Naive thymus-derived CD4-positive, alpha-beta T cell (primary cell): Measurements from ENCODE around the gene MRTFA. TPM values are rescaled to one million over a fixed set of nuclear protein-coding genes. Genes with fewer than 3 reads are reported as not detected.
"Not testable (repeated sequence)": the region's sequence is repeated elsewhere in the genome, so short reads cannot be mapped to it uniquely, and the experiment has no call there.

Source experiments
- ATAC-seq: fragments of 150-1000 bp; cut with Tn5 transposase; 2 replicates; pipeline ENCODE4 v1.10.0; 2021; ENCODE audit warnings: mild to moderate bottlenecking, moderate library complexity
- CTCF ChIA-PET: fragments of 350-600 bp; sonication (Branson Sonifier 250); formaldehyde crosslinking; loops from one replicate; lab custom pipeline; 2021; ENCODE audit warnings: antibody characterized with exemption; lab: Charles Lee
- POLR2A ChIA-PET: fragments of 350-600 bp; sonication (Branson Sonifier 250); formaldehyde crosslinking; loops from one replicate; lab custom pipeline; 2021; ENCODE audit warnings: antibody characterized with exemption, inconsistent platforms; lab: Charles Lee
- DNase-seq, 9 donors: peaks; one replicate each; pipeline versions ENCODE4 v3.0.0 to v3.0.0-alpha.2; 2020 to 2022; ENCODE audit warnings: mixed read lengths in 1 of 9
- H3K27ac ChIP-seq: one replicate; pipeline ENCODE4 v1.7.0; 2013; ENCODE audit warnings: mild to moderate bottlenecking, low read depth, low read length, moderate library complexity
- H3K27me3 ChIP-seq, 2 donors: one replicate each; pipeline ENCODE4 v1.7.0; 2013; ENCODE audit warnings: low read length in 2 of 2, mild to moderate bottlenecking in 2 of 2, moderate library complexity in 2 of 2; ENCODE audit not compliant: control insufficient read depth in 2 of 2, insufficient read depth in 2 of 2
- H3K36me3 ChIP-seq, 3 experiments: 1 replicate in 2 of 3; 2 replicates in 1 of 3; pipeline ENCODE4 v1.7.0; 2013; ENCODE audit warnings: low read length in 3 of 3, mild to moderate bottlenecking in 3 of 3, moderate library complexity in 1 of 3; ENCODE audit not compliant: insufficient read depth in 3 of 3, control insufficient read depth in 2 of 3
- H3K4me1 ChIP-seq, 2 donors: one replicate each; pipeline ENCODE4 v1.7.0; 2013; ENCODE audit warnings: low read length in 2 of 2, mild to moderate bottlenecking in 2 of 2, moderate library complexity in 1 of 2; ENCODE audit not compliant: control insufficient read depth in 2 of 2, insufficient read depth in 2 of 2
- H3K4me3 ChIP-seq: 2 replicates; pipeline ENCODE4 v1.7.0; 2013; ENCODE audit warnings: mild to moderate bottlenecking, low read length
- H3K9me3 ChIP-seq, 3 experiments: 1 replicate in 2 of 3; 2 replicates in 1 of 3; pipeline ENCODE4 v1.7.0; 2013; ENCODE audit warnings: low read length in 3 of 3; ENCODE audit not compliant: control insufficient read depth in 2 of 3
- H3K27ac Mint-ChIP-seq, 9 donors: one replicate each; pipeline ENCODE4 v1.8.0; 2020 to 2022; ENCODE audit warnings: mixed read lengths in 9 of 9, mild to moderate bottlenecking in 8 of 9, moderate library complexity in 5 of 9, inconsistent platforms in 2 of 9
- H3K27me3 Mint-ChIP-seq, 5 donors: one replicate each; pipeline ENCODE4 v1.8.0; 2021 to 2022; ENCODE audit warnings: mixed read lengths in 5 of 5, mild to moderate bottlenecking in 1 of 5
- H3K36me3 Mint-ChIP-seq, 5 donors: one replicate each; pipeline ENCODE4 v1.8.0; 2020 to 2022; ENCODE audit warnings: mixed read lengths in 5 of 5, mild to moderate bottlenecking in 3 of 5, inconsistent platforms in 1 of 5
- H3K4me1 Mint-ChIP-seq, 7 donors: one replicate each; pipeline ENCODE4 v1.8.0; 2020 to 2022; ENCODE audit warnings: mixed read lengths in 7 of 7, mild to moderate bottlenecking in 3 of 7, inconsistent platforms in 1 of 7
- H3K4me3 Mint-ChIP-seq, 10 donors: one replicate each; pipeline ENCODE4 v1.8.0; 2020 to 2022; ENCODE audit warnings: mild to moderate bottlenecking in 10 of 10, mixed read lengths in 10 of 10, moderate library complexity in 6 of 10, inconsistent platforms in 2 of 10
- H3K9me3 Mint-ChIP-seq, 11 donors: one replicate each; pipeline ENCODE4 v1.8.0; 2020 to 2022; ENCODE audit warnings: mixed read lengths in 11 of 11, mild to moderate bottlenecking in 4 of 11, inconsistent platforms in 1 of 11, moderate library complexity in 1 of 11
- intact Hi-C, 2 donors: fragments of 100-400 bp; cut with micrococcal nuclease; formaldehyde crosslinking; loops; one replicate each; pipeline ENCODE4 v1.15.1; 2023
- polyA plus RNA-seq, 2 donors: library from polyadenylated mRNA; unstranded; fragments of 300-500 nt; fragmentation: Illumina TruSeq; gene quantifications; one replicate each; pipeline ENCODE4 v1.2.3, GENCODE V29; 2021
- total RNA-seq, 6 experiments: library from RNA in 5 of 6; stranded (reverse) in 5 of 6; gene quantifications; 1 replicate in 5 of 6; 2 replicates in 1 of 6; pipeline ENCODE4 v1.2.3 and lab custom pipeline; 2021 to 2026

MRTFA gene
- total and polyA plus RNA-seq, 7 experiments from 2014 or later, result 17.6 to 114 (median 81.5) TPM

- Histone ChIP-seq H3K9me3 (no peaks in the 10 kb centered on the region), H3K27me3 (no peaks in the 10 kb centered on the region), H3K4me1 (peaks cover 0 to 3% of the 10 kb centered on the region in 2 donors), H3K4me3 (no peak overlapping the region), H3K27ac (no peak overlapping the region), H3K36me3 (no peaks in the 10 kb centered on the region)
- H3K27me3 Mint-ChIP-seq, result no peaks in the 10 kb centered on the region
- H3K36me3 Mint-ChIP-seq, result peaks cover 0 to 5% (median 2%) of the 10 kb centered on the region in 5 donors
- H3K27ac Mint-ChIP-seq, result peak overlapping the region in 2 of 9 donors; percentile 6 to 20
- H3K9me3 Mint-ChIP-seq, result no peaks in the 10 kb centered on the region
- POLR2A ChIA-PET, result interaction anchor here (0.7 kb wide), 3 partner anchors 206 to 547 kb away, joined by 3 to 5 read pairs (median 3); no protein-coding TSS in a partner anchor
- intact Hi-C loops, result no loop called here
- DNase-seq (no peak), ATAC-seq (peak; percentile 75)
- H3K4me1 Mint-ChIP-seq, result peaks cover 41 to 76% (median 69%) of the 10 kb centered on the region in 7 donors
- H3K4me3 Mint-ChIP-seq, result peak overlapping the region in 1 of 10 donors; percentile 22
- CTCF ChIA-PET, result interaction anchor here (1.3 kb wide), 1 partner anchor 17 kb away, joined by 5 read pairs; no protein-coding TSS in a partner anchor
These were observed 8.0 kb downstream of the MRTFA start for GRCh38 chr22:40628354-40629042.

- Mint-ChIP-seq H3K27ac (peak overlapping the region in 2 of 9 donors; percentile 1 to 6), H3K4me3 (no peak overlapping the region), H3K4me1 (peaks cover 37 to 73% (median 60%) of the 10 kb centered on the region in 7 donors), H3K9me3 (peaks cover 0 to 3% (median 2%) of the 10 kb centered on the region in 11 donors), H3K27me3 (no peaks in the 10 kb centered on the region), H3K36me3 (peaks cover under 1 to 9% (median 7%) of the 10 kb centered on the region in 5 donors)
- Histone ChIP-seq H3K4me3 (no peak overlapping the region), H3K27ac (no peak overlapping the region), H3K27me3 (no peaks in the 10 kb centered on the region), H3K4me1 (peaks cover 0 to 2% of the 10 kb centered on the region in 2 donors), H3K36me3 (no peaks in the 10 kb centered on the region), H3K9me3 (no peaks in the 10 kb centered on the region)
- ChIA-PET POLR2A (no interaction called here), CTCF (no interaction called here)
- intact Hi-C loops, result no loop called here
- DNase-seq (no peak), ATAC-seq (no peak)
These were observed 8.9 kb downstream of the MRTFA start for GRCh38 chr22:40627612-40628011.

GRCh38 chr22:40626851-40627250, 9.7 kb downstream of the MRTFA start:
- Histone ChIP-seq H3K27ac (no peak overlapping the region), H3K27me3 (no peaks in the 10 kb centered on the region), H3K9me3 (no peaks in the 10 kb centered on the region), H3K4me1 (no peaks in the 10 kb centered on the region), H3K4me3 (no peak overlapping the region), H3K36me3 (no peaks in the 10 kb centered on the region)
- peaks cover 5 to 14% (median 12%) of the 10 kb centered on the region in 5 donors for H3K36me3 Mint-ChIP-seq
- POLR2A ChIA-PET, result interaction anchor here (0.6 to 1.0 kb wide), 2 partner anchors 94 to 117 kb away, joined by 3 to 4 read pairs; no protein-coding TSS in a partner anchor
- ATAC-seq, result no peak
- no peaks in the 10 kb centered on the region for H3K27me3 Mint-ChIP-seq
- H3K4me1 Mint-ChIP-seq, result peaks cover 37 to 70% (median 56%) of the 10 kb centered on the region in 7 donors
- DNase-seq, result no peak
- H3K9me3 Mint-ChIP-seq, result peaks cover 0 to 8% (median 5%) of the 10 kb centered on the region in 11 donors
- CTCF ChIA-PET, result interaction anchor here (1.3 kb wide), 1 partner anchor 103 kb away, joined by 3 read pairs; no protein-coding TSS in a partner anchor
- no peak overlapping the region for H3K4me3 Mint-ChIP-seq
- intact Hi-C loops, result no loop called here
- peak overlapping the region in 1 of 9 donors; percentile 36 for H3K27ac Mint-ChIP-seq

GRCh38 chr22:40625794-40626193, 10.7 kb downstream of the MRTFA start:
- peaks cover 34 to 68% (median 51%) of the 10 kb centered on the region in 7 donors for H3K4me1 Mint-ChIP-seq

GRCh38 chr22:40625281-40625680, 11.2 kb downstream of the MRTFA start:
- H3K27me3 Mint-ChIP-seq, H3K4me3 ChIP-seq, H3K9me3 ChIP-seq, H3K27ac ChIP-seq, H3K4me3 Mint-ChIP-seq, POLR2A ChIA-PET, H3K27me3 ChIP-seq, H3K4me1 ChIP-seq, DNase-seq, intact Hi-C loops, H3K27ac Mint-ChIP-seq, H3K36me3 ChIP-seq, ATAC-seq: not testable (repeated sequence)
- Mint-ChIP-seq H3K9me3 (peaks cover 0 to 20% (median 10%) of the 10 kb centered on the region in 11 donors), H3K36me3 (peaks cover 12 to 26% (median 21%) of the 10 kb centered on the region in 5 donors), H3K4me1 (peaks cover 34 to 66% (median 51%) of the 10 kb centered on the region in 7 donors)
- CTCF ChIA-PET, result interaction anchor here (0.6 to 1.3 kb wide), 2 partner anchors 101 to 216 kb away, joined by 3 read pairs; no protein-coding TSS in a partner anchor

More at GRCh38 chr22:40625794-40626193, 10.7 kb downstream of the MRTFA start:
- H3K27ac ChIP-seq, DNase-seq, H3K4me1 ChIP-seq, H3K27me3 Mint-ChIP-seq, H3K4me3 ChIP-seq, H3K27ac Mint-ChIP-seq, H3K27me3 ChIP-seq, POLR2A ChIA-PET, H3K9me3 ChIP-seq, intact Hi-C loops, ATAC-seq, H3K4me3 Mint-ChIP-seq, H3K36me3 ChIP-seq: not testable (repeated sequence)
- CTCF ChIA-PET, result interaction anchor here (0.6 to 1.3 kb wide), 3 partner anchors 25 to 216 kb away, joined by 3 read pairs; no protein-coding TSS in a partner anchor
- Mint-ChIP-seq H3K9me3 (peaks cover 0 to 16% (median 8%) of the 10 kb centered on the region in 11 donors), H3K36me3 (peaks cover 8 to 22% (median 16%) of the 10 kb centered on the region in 5 donors)

- Histone ChIP-seq H3K4me3 (no peak overlapping the region), H3K9me3 (peaks cover 0 to 7% (median 0%) of the 10 kb centered on the region in 3 experiments), H3K27ac (no peak overlapping the region), H3K4me1 (no peaks in the 10 kb centered on the region), H3K27me3 (no peaks in the 10 kb centered on the region), H3K36me3 (no peaks in the 10 kb centered on the region)
- intact Hi-C loops, result no loop called here
- Mint-ChIP-seq H3K4me3 (no peak overlapping the region), H3K27me3 (no peaks in the 10 kb centered on the region), H3K36me3 (peaks cover 12 to 26% (median 21%) of the 10 kb centered on the region in 5 donors), H3K27ac (no peak overlapping the region), H3K9me3 (peaks cover 0 to 20% (median 10%) of the 10 kb centered on the region in 11 donors), H3K4me1 (peaks cover 32 to 63% (median 49%) of the 10 kb centered on the region in 7 donors)
- DNase-seq (no peak), ATAC-seq (no peak)
- POLR2A ChIA-PET, result no interaction called here
- CTCF ChIA-PET, result no interaction called here
These were observed 11.7 kb downstream of the MRTFA start for GRCh38 chr22:40624770-40625169.
